NCI-H146 treated with DMSO at 0.1 percent for 48 hours (cell line): Measurements from ENCODE around the gene THOC2.
"Not testable (repeated sequence)": the region's sequence is repeated elsewhere in the genome, so short reads cannot be mapped to it uniquely, and the experiment has no call there.

ENCODE experiments used
- DNase-seq: peaks from one replicate; lab custom pipeline; 2025; ENCODE audit not compliant: unreplicated experiment; lab: John Stamatoyannopoulos, UW

Gene THOC2

DNA sequence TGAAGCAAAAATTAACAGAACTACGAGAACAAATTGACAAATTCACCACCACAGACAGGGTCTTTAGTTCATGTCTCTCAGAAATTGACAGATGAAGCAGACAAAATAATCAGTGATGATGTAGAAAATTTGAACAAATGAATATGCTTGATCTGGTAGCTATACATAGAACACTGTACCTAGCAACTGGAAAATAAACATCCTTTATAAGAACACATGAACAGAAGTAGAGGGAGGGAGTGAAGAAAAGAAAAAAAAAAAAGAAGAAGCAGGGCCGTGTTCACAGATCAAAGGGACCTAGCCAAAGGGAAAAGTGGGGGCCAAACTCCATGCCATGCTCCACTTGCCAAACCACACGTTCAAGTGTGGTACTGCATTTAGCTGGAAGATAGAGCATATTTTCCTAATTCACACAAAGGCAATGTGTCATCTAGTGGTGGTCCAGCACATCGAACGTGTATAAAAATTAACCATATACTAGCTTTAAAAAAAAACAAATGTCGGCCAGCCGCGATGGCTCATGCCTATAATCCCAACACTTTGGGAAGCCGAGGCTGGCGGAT is 5.6 kb upstream of the THOC2 start:
- DNase-seq: no peak

DNA sequence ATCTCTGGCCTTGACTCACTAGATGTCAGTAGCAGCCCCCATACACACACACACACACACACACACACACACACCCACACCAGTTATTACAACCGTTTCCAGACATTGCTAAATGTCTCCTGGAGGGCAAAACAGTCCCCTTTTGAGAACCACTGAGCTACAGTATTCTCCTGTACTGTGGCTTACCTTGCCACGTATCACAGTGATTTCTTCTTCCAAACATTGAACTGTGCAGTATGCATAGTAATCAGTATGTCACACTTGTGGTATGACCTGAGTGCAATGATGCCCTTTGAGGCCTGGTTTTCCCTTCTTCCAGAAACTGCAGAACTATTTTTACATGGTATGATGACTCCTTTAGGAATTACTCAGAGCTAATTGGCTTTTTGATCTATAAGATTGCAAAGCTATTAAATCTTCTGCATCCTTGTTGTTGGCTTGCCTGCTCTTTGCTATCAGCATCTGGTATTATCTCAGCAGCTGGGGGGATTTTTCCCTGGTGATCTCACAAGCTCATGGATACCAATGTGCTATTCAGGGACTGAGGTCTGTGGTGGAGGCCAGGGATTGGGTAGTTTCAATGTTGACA is 3.6 kb upstream of the THOC2 start:
- DNase-seq: no peak

DNA sequence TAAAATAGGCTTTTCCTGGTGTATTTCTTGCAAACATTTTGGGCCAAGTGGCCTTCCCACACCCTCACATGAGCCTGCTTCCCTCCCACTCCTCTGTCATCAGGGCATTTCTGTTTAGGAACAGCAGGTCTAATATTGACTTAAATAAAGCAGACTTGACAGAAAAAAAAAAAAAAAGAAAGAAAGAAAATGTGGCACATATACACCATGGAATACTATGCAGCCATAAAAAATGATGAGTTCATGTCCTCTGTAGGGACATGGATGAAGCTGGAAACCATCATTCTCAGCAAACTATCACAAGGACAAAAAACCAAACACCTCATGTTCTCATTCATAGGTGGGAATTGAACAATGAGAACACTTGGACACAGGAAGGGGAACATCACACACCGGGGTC is 2.3 kb upstream of the THOC2 start:
- DNase-seq: not testable (repeated sequence)

DNA sequence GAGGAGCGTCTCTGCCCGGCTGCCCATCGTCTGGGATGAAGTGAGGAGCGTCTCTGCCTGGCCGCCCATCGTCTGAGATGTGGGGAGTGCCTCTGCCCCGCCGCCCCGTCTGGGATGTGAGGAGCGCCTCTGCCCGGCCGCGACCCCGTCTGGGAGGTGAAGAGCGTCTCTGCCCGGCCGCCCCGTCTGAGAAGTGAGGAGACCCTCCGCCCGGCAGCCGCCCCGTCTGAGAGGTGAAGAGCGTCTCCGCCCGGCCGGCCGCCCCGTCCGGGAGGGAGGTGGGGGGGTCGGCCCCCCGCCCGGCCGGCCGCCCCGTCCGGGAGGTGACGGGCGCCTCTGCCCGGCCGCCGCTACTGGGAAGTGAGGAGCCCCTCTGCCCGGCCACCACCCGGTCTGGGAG is 1.2 kb upstream of the THOC2 start:
- DNase-seq: not testable (repeated sequence)

DNA sequence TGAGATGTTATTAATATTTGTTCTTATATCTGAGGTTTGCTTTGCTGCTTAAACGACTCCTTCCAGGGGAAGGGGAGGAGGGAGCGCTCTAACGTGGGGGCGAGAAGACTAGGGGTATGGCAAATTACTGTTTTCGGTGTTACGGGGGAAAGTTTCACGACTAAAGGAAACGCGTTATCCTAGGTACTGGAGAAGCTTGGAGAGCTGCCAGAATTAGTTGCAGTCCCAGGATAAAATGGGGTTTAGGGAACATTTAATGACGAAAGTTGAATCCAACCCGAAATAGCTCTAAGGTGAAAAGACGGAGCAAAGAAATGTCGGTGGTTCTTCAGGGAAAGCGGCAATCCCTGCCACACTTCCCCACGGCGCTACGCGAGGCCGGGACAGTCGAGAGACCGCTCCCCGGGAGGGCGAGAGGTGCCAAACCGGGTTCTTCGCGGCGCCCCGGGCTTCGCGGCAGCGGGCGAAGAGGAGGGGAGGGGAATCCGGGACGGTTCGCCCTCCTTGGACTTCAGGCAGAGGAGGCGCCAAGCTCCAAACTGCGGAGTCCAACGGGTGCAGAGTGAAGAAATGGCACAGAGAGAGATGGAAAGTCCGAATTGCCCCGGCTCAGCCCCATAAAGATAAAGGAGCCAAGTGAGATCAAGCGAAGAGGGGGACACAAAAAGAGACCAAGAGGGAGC is 724 bp downstream of the THOC2 start:
- no peak for DNase-seq

DNA sequence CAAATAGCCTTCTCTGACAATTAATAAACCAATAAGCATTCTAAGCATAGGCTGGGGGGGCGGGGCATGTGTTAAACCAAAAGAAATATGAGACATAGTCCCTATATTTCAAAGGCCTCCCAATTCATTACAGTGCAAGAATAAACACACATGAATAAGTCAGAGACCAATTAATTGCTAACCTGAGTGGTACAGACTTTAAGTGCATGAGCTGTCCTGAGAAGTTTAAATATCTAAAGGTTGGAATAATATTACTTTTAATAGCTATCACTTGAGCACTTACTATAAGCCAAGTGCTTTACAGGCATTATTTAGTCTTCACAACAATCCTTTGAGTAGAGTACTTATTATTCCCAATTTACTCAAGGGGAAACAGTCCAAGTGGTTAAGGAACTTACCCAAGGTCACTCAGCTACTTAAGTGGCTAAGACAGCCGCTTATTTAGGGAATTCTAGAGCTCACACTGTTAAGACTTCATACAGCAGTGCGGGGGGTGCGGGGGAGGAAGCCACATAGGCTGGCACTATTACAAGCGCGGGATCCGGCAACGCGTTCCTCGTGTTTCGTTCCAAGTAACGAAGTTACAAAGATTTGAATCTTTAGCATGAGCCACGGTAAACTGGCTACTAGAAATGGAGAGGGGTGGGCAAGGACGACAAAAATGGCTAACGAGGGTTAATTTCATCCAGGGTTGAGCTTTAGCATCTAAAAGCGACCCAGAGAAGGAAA is 1.4 kb downstream of the THOC2 start:
- DNase-seq: no peak

DNA sequence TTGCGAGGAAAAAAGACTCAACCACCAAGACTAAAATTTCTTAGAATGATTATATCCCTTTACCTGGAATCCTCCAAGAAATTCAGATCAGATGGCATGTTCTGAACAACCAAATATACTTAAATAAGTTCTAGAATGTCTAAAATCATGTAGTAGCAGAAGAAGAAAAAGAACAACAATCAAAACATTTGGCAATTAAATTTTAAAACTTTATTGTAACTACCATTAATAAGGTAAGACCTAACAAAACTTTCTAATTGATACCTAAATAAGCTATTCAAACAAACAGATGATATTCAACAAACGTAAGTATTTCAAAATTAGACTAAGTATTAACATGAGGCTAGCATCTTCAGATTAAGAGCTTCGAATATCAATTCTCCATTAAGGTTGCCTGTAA is 4.3 kb downstream of the THOC2 start:
- DNase-seq: no peak

DNA sequence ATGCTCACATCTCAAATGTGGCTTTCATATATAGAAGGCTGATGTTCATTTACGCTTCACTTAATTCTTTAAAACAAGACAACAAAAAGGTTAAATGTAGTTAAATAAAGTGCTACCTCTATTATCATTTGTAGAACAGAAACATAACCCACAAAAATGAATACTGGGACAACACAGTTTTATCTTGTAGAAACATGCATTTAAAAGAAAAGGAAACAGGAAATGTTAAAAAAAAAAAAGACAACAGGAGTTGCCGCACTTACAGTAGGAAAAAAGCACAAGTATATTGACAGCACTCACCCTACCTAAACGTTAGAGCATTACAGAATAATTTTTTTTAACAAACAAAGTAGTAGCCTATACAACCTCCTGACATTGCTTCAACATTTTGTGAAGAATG is 4.8 kb downstream of the THOC2 start:
- no peak for DNase-seq

DNA sequence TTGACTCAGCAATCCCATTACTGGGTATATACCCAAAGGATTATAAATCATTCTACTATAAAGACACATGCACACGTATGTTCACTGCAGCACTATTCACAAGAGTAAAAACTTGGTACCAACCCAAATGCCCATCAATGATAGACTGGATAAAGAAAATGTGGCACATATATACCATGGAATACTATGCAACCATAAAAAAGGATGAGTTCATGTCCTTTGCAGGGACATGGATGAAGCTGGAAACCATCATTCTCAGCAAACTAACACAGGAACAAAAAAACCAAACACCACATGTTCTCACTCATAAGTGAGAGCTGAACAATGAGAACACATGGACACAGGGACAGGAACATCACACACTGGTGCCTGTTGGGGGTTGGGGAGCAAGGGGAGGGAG is 10.7 kb downstream of the THOC2 start:
- DNase-seq: not testable (repeated sequence)

DNA sequence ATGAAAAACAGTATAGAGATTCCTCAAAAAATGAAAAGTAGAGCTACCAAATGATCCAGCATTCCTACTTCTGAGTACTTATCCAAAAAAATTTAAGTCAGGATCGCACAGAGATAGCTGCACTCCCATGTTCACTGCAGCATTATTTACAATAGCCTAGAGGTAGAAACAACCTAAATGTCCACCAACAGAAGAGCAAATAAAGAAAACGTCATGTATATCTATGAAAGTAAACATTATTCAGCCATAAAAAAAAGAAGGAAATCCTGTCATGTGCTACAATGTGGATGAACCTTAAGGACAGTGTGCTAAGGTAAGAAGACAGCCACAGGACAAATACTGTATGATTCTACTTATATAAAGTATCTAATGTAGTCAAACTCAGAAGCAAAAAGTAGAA is 12.4 kb downstream of the THOC2 start:
- DNase-seq: no peak

DNA sequence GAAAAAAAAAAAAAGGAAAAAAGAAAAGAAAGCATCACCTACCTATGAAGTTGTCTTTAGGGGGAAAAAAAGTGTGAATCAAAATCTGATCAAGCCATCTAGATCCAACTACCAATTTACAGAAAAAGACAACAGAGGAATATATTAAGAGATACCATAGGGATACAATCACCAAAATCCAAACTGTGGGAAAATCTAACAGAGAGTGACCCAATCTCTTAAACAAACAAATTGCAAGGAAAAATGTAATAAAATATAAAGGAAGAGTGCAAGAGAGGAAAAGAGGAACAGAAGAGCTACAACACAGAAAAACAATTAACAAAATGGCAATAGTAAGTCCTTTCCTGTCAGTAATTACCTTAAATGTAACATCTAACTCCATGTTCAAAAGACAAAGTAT is 19.0 kb downstream of the THOC2 start:
- DNase-seq: no peak

DNA sequence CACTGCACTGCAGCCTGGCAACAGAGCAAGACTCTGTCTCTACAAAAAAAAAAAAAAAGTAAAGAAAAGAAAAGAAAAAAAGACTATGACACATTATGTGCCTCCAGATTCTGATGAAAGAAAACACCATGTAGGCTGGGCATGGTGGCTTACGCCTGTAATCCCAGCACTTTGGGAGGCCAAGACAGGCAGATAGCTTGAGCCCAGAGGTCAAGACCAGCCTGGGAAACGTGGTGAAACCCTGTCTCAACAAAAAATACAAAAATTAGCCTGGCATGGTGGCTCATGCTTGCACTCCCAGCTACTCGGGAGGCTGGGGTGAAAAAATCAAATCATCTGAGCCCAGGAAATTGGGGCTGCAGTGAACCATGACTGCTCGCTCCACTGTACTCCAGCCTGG is 19.4 kb downstream of the THOC2 start:
- DNase-seq: no peak

DNA sequence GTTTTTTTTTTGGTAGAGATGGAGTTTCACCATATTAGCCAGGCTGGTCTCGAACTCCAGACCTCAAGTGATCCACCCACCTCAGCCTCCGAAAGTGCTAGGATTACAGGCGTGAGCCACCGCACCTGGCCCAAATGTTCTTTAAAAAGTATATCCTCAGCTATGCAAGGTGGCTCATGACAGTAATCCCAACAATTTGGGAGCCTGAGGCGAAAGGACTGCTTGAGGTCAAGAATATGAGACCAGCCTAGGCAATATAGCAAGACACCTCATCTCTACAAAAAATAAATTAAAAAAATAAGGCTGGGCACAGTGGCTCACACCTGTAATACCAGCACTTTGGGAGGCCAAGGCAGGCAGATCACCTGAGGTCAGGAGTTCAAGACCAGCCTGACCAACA is 21.7 kb downstream of the THOC2 start:
- not testable (repeated sequence) for DNase-seq

DNA sequence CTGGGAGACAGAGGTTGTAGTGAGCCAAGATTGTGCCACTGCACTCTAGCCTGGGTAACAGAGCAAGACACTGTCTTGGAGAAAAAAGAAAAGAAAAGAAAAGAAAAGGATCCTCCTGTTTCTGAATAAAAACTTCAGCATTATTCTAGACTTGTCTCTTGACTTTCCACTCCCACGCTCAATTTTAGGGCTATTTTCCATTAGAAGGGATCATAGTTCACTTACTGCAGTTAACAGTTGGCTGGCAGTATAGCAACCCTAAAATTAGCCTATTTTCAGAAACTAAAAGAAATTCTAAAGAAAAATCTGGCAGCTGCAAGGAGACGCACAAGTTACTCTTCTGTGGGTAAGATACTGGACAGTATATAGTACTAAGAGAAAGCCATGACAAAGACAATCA is 28.1 kb downstream of the THOC2 start:
- no peak for DNase-seq

DNA sequence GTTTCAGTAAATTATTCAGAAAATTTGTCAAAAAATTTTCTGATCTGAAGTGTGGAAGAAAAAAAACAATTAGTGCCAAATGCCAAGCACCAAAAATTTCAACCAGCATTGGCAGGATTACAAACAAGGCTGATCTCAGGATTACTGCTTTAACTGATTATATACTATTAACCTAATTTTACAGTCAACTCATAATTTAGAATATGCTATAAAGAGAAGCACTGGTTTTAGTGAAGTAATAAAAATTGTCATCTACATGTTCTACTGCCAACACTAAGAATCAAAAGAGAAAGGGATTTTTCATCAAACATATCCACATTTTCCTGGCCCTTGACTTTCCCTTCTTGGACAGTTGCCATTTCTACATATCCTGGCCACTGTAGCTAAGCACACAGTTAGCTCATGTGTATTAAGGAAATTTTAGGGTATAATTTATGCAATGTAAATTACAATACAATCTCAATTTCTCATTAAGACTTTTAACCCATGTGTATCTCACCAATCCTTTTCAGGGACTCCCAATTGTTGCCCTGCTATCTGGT is 33.8 kb downstream of the THOC2 start:
- no peak for DNase-seq

DNA sequence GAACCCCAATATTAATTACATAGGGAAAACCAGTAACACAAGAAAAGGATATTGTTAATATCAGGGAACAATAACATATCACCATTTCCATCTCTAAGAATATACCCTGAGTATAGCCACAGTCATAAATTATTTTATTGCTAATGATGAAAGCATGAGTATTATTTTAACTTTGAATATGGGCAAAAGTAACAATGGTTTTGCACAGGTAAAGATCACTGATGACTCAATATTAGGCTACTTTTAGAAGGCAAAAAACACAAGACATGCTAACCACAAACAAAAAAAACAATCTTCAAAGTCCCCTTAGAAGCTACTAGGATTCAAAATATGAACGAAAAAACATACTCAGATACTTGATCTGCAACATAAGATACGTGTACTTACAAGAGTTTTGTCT is 36.5 kb downstream of the THOC2 start:
- no peak for DNase-seq

DNA sequence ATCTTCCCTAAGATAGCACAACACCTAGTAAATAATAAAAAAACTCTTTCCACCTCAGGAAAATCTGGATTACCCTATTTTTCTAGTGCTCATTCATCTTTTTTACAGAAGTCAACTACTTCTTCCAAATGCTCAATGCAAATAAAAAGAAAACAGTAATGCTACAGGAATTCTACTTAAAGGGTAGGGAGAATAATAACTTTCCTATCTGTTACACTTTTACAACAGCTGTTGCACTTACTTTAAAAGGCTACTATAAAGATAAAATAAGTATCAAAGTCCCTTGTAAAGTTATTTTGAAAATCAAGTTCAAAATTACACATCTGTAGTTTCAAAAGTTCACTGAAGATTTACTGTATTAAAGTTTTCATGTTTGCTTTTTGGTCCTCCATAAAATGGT is 37.6 kb downstream of the THOC2 start:
- DNase-seq: no peak

DNA sequence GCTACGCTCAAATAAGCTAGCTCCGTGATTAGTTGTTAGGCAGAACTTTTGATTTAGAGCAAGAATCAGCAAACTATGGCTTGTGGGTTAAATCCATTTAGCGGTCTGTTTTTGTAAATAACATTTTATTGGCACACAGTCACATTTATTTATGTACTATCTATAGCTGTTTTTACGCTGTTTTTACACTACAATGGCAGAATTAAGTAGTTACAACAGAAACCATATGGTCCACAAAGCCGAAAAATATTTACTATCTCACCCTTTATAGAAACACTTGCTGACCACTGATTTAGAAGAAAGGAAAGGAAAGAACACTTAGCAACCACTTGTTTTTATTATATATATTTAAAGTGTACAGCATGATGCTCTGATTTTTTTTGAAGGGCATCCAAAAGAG is 41.1 kb downstream of the THOC2 start:
- DNase-seq: no peak

DNA sequence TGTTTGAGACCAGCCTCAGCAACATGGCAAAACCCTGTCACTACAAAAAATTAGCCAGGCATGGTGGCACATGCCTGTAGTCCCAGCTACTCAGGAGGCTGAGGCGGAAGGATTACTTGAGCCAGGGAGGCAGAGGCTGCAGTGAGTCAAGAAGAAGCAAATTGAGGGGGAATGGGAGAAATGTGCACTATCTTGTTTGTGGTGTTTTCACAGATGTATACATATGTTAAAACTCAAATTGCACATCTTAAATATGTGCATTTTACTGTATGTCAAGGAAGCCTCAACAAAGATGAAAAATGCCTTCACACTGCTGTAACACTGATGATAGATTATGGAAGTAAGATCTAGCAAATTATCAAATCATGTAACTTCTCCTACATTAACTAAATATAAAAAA is 44.3 kb downstream of the THOC2 start:
- no peak for DNase-seq

DNA sequence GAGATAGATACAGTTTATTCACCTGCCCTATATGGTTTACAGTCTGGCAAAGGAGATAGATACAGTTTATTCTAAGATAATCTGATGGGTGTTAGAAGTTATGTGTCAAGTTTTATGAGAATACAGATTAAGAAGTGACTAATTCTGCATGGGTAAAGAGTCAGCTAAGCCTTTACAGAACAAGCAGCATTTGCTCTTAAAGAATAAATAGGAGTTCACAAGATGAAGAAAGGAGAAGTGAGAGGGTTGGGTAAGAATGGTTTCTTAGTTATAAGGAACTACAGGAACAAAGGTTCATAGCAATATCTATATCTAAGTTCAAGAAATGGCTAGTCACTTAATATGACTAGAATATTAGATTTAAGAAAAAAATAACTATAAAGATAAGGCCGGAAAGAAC is 47.6 kb downstream of the THOC2 start:
- no peak for DNase-seq

DNA sequence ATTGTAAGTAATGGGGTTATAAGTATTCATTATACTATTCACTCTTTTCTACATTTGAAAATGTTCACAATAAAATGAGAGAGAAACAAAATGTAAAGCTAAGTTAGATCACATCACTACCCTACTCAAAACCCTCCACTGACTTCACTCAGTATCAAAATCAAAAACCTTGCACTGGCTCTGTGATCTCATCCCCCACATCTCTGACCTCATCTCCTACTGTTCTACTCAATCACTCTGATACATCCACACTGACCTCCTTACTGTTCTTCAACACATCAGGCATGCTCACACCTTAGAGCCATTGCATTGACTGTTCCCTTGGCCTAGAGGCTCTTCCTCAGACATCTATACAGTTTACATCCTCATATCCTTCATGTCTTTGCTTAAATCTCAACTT is 50.7 kb downstream of the THOC2 start:
- no peak for DNase-seq
